Esophagus squamous epithelium (tissue), 5 donors: Measurements from ENCODE around the gene MAP1S. TPM values are rescaled to one million over a fixed set of nuclear protein-coding genes. Genes with fewer than 3 reads are reported as not detected.

Source experiments
- DNase-seq: peaks from one replicate; lab custom pipeline; 2025; lab: John Stamatoyannopoulos, UW
- H3K27ac ChIP-seq, 4 donors: fragments of 200-600 bp; sonication (generic); one replicate each; pipeline ENCODE4 v1.5.1; 2016 to 2019; ENCODE audit warnings: mild to moderate bottlenecking in 1 of 4
- H3K27me3 ChIP-seq, 4 donors: fragments of 200-600 bp; sonication (generic); 1 replicate in 3 of 4; 2 replicates in 1 of 4; pipeline versions ENCODE4 v1.5.1 to v1.6.0; 2017 to 2021; ENCODE audit warnings: antibody characterized with exemption in 1 of 4
- H3K36me3 ChIP-seq, 3 donors: fragments of 200-600 bp; sonication (generic); one replicate each; pipeline ENCODE4 v1.5.1; 2016 to 2019
- H3K4me1 ChIP-seq, 3 donors: fragments of 200-600 bp; sonication (generic); one replicate each; pipeline ENCODE4 v1.5.1; 2017 to 2019
- H3K4me3 ChIP-seq, 4 donors: fragments of 200-600 bp; sonication (generic); 1 replicate in 3 of 4; 2 replicates in 1 of 4; pipeline ENCODE4 v1.5.1; 2016 to 2019; ENCODE audit warnings: mild to moderate bottlenecking in 2 of 4, moderate library complexity in 1 of 4
- H3K9me3 ChIP-seq, 3 donors: fragments of 200-600 bp; sonication (generic); one replicate each; pipeline ENCODE4 v1.5.1; 2016 to 2019
- POLR2A ChIP-seq, 4 donors: fragments of 450-650 bp; IDR thresholded peaks; one replicate each; pipeline ENCODE4 v1.6.1; 2017; ENCODE audit warnings: antibody characterized with exemption in 4 of 4, mild to moderate bottlenecking in 4 of 4, moderate library complexity in 3 of 4
- WGBS, 2 donors: methylation state at CpG; one replicate each; pipeline ENCODE4 v1.1.5; 2018; 5-methylcytosine and 5-hydroxymethylcytosine counted together
- intact Hi-C: fragments of 100-400 bp; cut with DNase I; formaldehyde crosslinking; loops from one replicate; pipeline ENCODE4 v1.15.0; 2022
- total RNA-seq, 4 donors: library from RNA; depleted of rRNA; stranded (reverse); fragments of >200 nt; gene quantifications; one replicate each; pipeline ENCODE4 v1.1.0, GENCODE V29; 2016
- TF ChIP-seq, protein P1 (sequence below), 6 experiments: fragments of 450-650 bp in 4 of 6; fragments of 200-600 bp in 2 of 6; sonication (generic) in 2 of 6; IDR thresholded peaks; one replicate each; pipeline ENCODE4 v1.5.1; 2016 to 2019; ENCODE audit warnings: antibody characterized with exemption in 6 of 6, mild to moderate bottlenecking in 4 of 6, moderate library complexity in 4 of 6
- donor health status: DM: yes; HTN: yes; CAD: no.

Gene MAP1S
- total RNA-seq, 4 donors from 2014 or later, result 4.8 to 16.3 (median 11.4) TPM

DNA sequence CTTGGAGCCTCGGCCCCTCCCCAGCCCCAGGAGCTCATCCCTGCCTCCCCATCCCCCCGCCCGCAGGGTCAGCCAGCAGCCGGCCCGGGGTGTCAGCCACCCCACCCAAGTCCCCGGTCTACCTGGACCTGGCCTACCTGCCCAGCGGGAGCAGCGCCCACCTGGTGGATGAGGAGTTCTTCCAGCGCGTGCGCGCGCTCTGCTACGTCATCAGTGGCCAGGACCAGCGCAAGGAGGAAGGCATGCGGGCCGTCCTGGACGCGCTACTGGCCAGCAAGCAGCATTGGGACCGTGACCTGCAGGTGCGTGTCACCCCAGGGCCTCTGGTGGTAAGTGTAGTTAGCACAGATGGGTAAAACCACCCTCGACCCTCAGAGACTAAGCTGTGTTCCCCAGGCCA lies 13.8 kb downstream of the MAP1S start:
- Histone ChIP-seq H3K27ac (no peak overlapping the region), H3K4me1 (peaks cover 0 to 8% (median 0%) of the 10 kb centered on the region in 3 donors), H3K9me3 (no peaks in the 10 kb centered on the region), H3K27me3 (no peaks in the 10 kb centered on the region), H3K4me3 (no peak overlapping the region), H3K36me3 (peaks cover 19 to 88% (median 21%) of the 10 kb centered on the region in 3 donors)
- no peak for TF ChIP-seq POLR2A (IDR thresholded peaks at IDR 0.05)
- TF ChIP-seq, protein P1, sequence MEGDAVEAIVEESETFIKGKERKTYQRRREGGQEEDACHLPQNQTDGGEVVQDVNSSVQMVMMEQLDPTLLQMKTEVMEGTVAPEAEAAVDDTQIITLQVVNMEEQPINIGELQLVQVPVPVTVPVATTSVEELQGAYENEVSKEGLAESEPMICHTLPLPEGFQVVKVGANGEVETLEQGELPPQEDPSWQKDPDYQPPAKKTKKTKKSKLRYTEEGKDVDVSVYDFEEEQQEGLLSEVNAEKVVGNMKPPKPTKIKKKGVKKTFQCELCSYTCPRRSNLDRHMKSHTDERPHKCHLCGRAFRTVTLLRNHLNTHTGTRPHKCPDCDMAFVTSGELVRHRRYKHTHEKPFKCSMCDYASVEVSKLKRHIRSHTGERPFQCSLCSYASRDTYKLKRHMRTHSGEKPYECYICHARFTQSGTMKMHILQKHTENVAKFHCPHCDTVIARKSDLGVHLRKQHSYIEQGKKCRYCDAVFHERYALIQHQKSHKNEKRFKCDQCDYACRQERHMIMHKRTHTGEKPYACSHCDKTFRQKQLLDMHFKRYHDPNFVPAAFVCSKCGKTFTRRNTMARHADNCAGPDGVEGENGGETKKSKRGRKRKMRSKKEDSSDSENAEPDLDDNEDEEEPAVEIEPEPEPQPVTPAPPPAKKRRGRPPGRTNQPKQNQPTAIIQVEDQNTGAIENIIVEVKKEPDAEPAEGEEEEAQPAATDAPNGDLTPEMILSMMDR (IDR thresholded peaks at IDR 0.05), result no peak
- no peak for DNase-seq
- 93% methylated on average over 3 to 7 of the region's 22 CpGs for WGBS, 2 donors
- intact Hi-C loops, result no loop called here

DNA sequence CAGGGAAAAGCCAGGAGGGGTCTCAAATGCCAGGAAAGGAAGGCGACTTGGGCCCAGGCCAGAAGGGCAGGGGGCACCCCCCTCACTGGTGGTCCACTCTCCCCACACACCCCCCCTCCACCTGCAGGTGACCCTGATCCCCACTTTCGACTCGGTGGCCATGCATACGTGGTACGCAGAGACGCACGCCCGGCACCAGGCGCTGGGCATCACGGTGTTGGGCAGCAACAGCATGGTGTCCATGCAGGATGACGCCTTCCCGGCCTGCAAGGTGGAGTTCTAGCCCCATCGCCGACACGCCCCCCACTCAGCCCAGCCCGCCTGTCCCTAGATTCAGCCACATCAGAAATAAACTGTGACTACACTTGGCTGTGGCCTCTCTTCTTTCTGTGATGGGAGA lies 14.9 kb downstream of the MAP1S start:
- H3K27ac ChIP-seq, result no peak overlapping the region
- H3K4me1 ChIP-seq, result peaks cover 0 to 8% (median 0%) of the 10 kb centered on the region in 3 donors
- H3K36me3 ChIP-seq, result peaks cover 14 to 78% (median 19%) of the 10 kb centered on the region in 3 donors
- H3K27me3 ChIP-seq, result no peaks in the 10 kb centered on the region
- 92 to 99% methylated on average over 10 of the region's 16 CpGs for whole genome bisulfite sequencing, 2 donors
- no peaks in the 10 kb centered on the region for H3K9me3 ChIP-seq
- intact Hi-C loops, result no loop called here
- no peak for TF ChIP-seq POLR2A (IDR thresholded peaks at IDR 0.05)
- TF ChIP-seq, protein P1 (IDR thresholded peaks at IDR 0.05), result no peak
- DNase-seq, result no peak
- no peak overlapping the region for H3K4me3 ChIP-seq

DNA sequence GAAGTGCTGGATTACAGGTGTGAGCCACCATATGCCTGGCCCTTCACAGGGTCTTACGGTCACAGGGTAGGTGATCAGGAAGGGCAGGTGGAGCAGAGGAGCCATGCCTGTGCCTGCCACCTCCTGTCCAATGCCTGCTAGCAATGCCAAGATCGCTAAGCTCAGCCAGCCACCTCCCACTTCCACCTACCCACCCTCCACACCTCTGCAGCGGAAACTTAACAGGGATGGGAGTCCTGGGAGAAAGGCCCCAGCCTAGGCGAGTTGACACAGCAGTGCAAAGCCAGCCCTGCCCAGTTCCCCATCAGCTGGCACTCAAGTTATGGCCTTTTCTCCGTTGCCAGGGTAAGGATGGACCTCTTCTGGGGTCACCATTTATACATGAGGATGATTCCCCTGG lies 16.1 kb downstream of the MAP1S start:
- TF ChIP-seq POLR2A (IDR thresholded peaks at IDR 0.05), result no peak
- TF ChIP-seq, protein P1 (IDR thresholded peaks at IDR 0.05), result no peak
- Histone ChIP-seq H3K27me3 (no peaks in the 10 kb centered on the region), H3K9me3 (no peaks in the 10 kb centered on the region), H3K27ac (no peak overlapping the region), H3K4me3 (no peak overlapping the region), H3K4me1 (peaks cover 0 to 8% (median 0%) of the 10 kb centered on the region in 3 donors), H3K36me3 (peaks cover 14 to 66% (median 16%) of the 10 kb centered on the region in 3 donors)
- intact Hi-C loops, result no loop called here
- no peak for DNase-seq
- WGBS, 2 donors, result 68 to 77% methylated on average over 5 of the region's 5 CpGs

DNA sequence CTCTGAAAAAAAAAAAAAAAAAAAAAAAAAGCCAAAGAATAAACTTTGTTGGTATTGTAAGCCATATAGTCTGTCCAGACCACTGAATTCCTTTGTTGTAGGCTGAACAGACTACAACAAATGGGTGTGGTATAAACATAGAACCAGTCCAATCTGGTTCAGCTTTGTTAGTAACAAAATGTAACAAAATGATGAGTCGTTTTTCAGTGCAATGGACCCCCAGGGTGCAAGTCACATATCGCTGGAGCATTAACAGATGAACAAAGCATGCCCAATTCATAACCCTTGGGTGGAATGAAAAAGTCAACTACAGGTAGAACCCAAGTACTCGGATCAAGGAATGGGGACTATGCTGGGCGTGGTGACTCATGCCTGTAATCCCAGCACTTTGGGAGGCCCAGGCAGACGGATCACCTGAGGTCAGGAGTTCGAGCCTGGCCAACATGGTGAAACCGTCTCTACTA lies 18.4 kb downstream of the MAP1S start:
- Histone ChIP-seq H3K27me3 (no peaks in the 10 kb centered on the region), H3K4me3 (no peak overlapping the region), H3K36me3 (peaks cover 14 to 42% (median 16%) of the 10 kb centered on the region in 3 donors), H3K9me3 (no peaks in the 10 kb centered on the region), H3K27ac (no peak overlapping the region), H3K4me1 (peaks cover 0 to under 1% (median 0%) of the 10 kb centered on the region in 3 donors)
- DNase-seq, result no peak
- TF ChIP-seq POLR2A (IDR thresholded peaks at IDR 0.05), result no peak
- TF ChIP-seq, protein P1 (IDR thresholded peaks at IDR 0.05), result no peak
- intact Hi-C loops, result no loop called here
- WGBS, 2 donors, result 60 to 66% methylated on average over 7 of the region's 7 CpGs

DNA sequence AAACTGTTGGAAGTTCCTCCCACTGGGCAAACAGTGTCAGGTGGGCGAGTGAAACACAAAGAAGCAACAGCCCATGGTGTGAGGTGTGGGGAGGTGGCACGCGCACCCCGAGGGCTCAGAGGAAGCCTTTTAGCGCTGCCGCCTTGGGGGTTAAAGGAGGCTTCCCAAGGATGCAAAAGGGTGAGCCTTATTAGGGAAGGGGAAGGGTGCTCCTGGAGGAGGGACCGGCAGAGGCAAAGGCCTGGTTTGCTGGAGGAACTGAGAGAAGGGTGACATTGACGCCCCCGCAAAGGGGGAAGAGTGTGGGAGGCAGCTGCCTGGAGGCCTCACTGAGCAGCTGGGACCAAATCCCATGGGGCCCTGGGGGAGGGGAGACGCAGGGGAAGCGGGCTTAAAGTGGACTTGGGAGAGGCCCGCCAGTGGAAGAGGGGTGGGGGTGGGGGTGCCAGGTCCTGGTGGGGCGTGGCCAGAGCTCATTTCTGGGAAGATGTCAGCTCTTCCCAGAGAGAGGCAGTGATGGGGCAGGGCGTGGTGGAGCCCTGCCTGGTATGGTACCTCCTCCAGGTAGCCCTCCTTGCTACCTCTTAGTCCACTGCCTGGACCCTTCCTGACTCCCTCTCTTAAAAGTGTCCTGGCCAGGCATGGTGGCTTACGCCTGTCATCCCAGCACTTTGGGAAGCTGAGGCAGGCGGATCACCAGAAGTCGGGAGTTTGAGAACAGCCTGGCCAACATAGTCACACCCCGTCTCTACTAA lies 20.0 kb downstream of the MAP1S start:
- intact Hi-C loops, result no loop called here
- peaks cover 0 to 27% (median 2%) of the 10 kb centered on the region in 3 donors for H3K36me3 ChIP-seq
- H3K4me3 ChIP-seq, result no peak overlapping the region
- H3K27ac ChIP-seq, result no peak overlapping the region
- no peaks in the 10 kb centered on the region for H3K27me3 ChIP-seq
- TF ChIP-seq, protein P1 (IDR thresholded peaks at IDR 0.05), result no peak
- TF ChIP-seq POLR2A (IDR thresholded peaks at IDR 0.05), result no peak
- no peaks in the 10 kb centered on the region for H3K9me3 ChIP-seq
- no peaks in the 10 kb centered on the region for H3K4me1 ChIP-seq
- no peak for DNase-seq
- WGBS, 2 donors, result 62 to 66% methylated on average over 12 to 16 of the region's 18 CpGs
